H9 (cell line): Measurements from ENCODE around the gene MICU2. TPM values are rescaled to one million over a fixed set of nuclear protein-coding genes. Genes with fewer than 3 reads are reported as not detected.
A peak's percentile ranks its signal among the peaks of the same experiment; 100 is the strongest.

ENCODE experiments used
- DNase-seq: peaks from one replicate; pipeline ENCODE4 v3.0.0-alpha.2; 2017
- H2AFZ ChIP-seq: one replicate; pipeline ENCODE4 v1.6.1; 2013; ENCODE audit warnings: mild to moderate bottlenecking, low read length, control low read depth, moderate library complexity
- H2AK5ac ChIP-seq: 2 replicates; pipeline ENCODE4 v1.6.1; 2013; ENCODE audit warnings: low read length, control low read depth, mixed read lengths; ENCODE audit not compliant: insufficient read length
- H2BK120ac ChIP-seq: one replicate; pipeline ENCODE4 v1.6.1; 2013; ENCODE audit warnings: low read depth, mild to moderate bottlenecking, low read length, control low read depth, inconsistent platforms; ENCODE audit not compliant: poor library complexity, severe bottlenecking
- H2BK12ac ChIP-seq: 2 replicates; pipeline ENCODE4 v1.6.1; 2013; ENCODE audit warnings: low read length, control low read depth, mixed read lengths, low read depth; ENCODE audit not compliant: insufficient read length
- H2BK15ac ChIP-seq: 2 replicates; pipeline ENCODE4 v1.6.1; 2013; ENCODE audit warnings: low read depth, low read length, control low read depth
- H2BK20ac ChIP-seq: one replicate; pipeline ENCODE4 v1.6.1; 2013; ENCODE audit warnings: low read depth, mild to moderate bottlenecking, low read length, control low read depth, inconsistent platforms; ENCODE audit not compliant: poor library complexity, severe bottlenecking
- H2BK5ac ChIP-seq: 2 replicates; pipeline ENCODE4 v1.6.1; 2013; ENCODE audit warnings: low read length, control low read depth, mixed read lengths; ENCODE audit not compliant: insufficient read length
- H3K14ac ChIP-seq: 2 replicates; pipeline ENCODE4 v1.6.1; 2013; ENCODE audit warnings: low read length, control low read depth; ENCODE audit not compliant: insufficient read depth
- H3K18ac ChIP-seq: 2 replicates; pipeline ENCODE4 v1.6.1; 2013; ENCODE audit warnings: low read depth, mild to moderate bottlenecking, mixed read lengths, low read length, control low read depth; ENCODE audit not compliant: insufficient read length
- H3K23ac ChIP-seq: 2 replicates; pipeline ENCODE4 v1.6.1; 2013; ENCODE audit warnings: low read length, control low read depth, mixed read lengths, low read depth; ENCODE audit not compliant: insufficient read length
- H3K23me2 ChIP-seq: 2 replicates; pipeline ENCODE4 v1.6.1; 2013; ENCODE audit warnings: low read depth, mild to moderate bottlenecking, mixed read lengths, low read length, control low read depth; ENCODE audit not compliant: insufficient read length, poor library complexity, severe bottlenecking
- H3K27ac ChIP-seq: 2 replicates; pipeline ENCODE4 v1.5.1; 2013; ENCODE audit warnings: low read length, control low read depth, mixed read lengths, low read depth; ENCODE audit not compliant: insufficient read length
- H3K27me3 ChIP-seq: 2 replicates; pipeline ENCODE4 v1.6.1; 2013; ENCODE audit warnings: low read length, control low read depth, inconsistent platforms; ENCODE audit not compliant: insufficient read depth
- H3K4ac ChIP-seq: 2 replicates; pipeline ENCODE4 v1.6.1; 2013; ENCODE audit warnings: low read depth, mild to moderate bottlenecking, control low read depth, inconsistent platforms, low read length, moderate library complexity
- H3K4me1 ChIP-seq: 2 replicates; pipeline ENCODE4 v1.6.1; 2013; ENCODE audit warnings: low read length, control low read depth, inconsistent platforms; ENCODE audit not compliant: insufficient read depth
- H3K4me2 ChIP-seq: 2 replicates; pipeline ENCODE4 v1.6.1; 2013; ENCODE audit warnings: low read length, control low read depth, mixed read lengths; ENCODE audit not compliant: insufficient read length, insufficient read depth
- H3K56ac ChIP-seq: 2 replicates; pipeline ENCODE4 v1.6.1; 2013; ENCODE audit warnings: low read depth, mild to moderate bottlenecking, mixed read lengths, low read length, control low read depth; ENCODE audit not compliant: insufficient read length
- H3K79me1 ChIP-seq: 2 replicates; pipeline ENCODE4 v1.6.1; 2013; ENCODE audit warnings: low read depth, mild to moderate bottlenecking, moderate library complexity, low read length, control low read depth, inconsistent platforms; ENCODE audit not compliant: insufficient read depth, poor library complexity, severe bottlenecking
- H3K79me2 ChIP-seq: 2 replicates; pipeline ENCODE4 v1.6.1; 2013; ENCODE audit warnings: low read length, control low read depth, inconsistent platforms; ENCODE audit not compliant: insufficient read depth
- H3K9ac ChIP-seq: 2 replicates; pipeline ENCODE4 v1.6.1; 2013; ENCODE audit warnings: low read length, control low read depth, mixed read lengths; ENCODE audit not compliant: insufficient read length; ENCODE audit errors: extremely low read depth
- H3K9me3 ChIP-seq: one replicate; pipeline ENCODE4 v1.6.1; 2013; ENCODE audit warnings: low read depth, low read length, inconsistent platforms; ENCODE audit not compliant: control insufficient read depth
- H3T11ph ChIP-seq: one replicate; pipeline ENCODE4 v1.6.1; 2013; ENCODE audit warnings: mild to moderate bottlenecking, low read length, control low read depth, inconsistent platforms
- H4K20me1 ChIP-seq: one replicate; pipeline ENCODE4 v1.6.1; 2013; ENCODE audit not compliant: control insufficient read depth, insufficient read length, insufficient read depth
- H4K5ac ChIP-seq: 2 replicates; pipeline ENCODE4 v1.6.1; 2013; ENCODE audit warnings: low read depth, mild to moderate bottlenecking, mixed read lengths, low read length, control low read depth; ENCODE audit not compliant: insufficient read length
- H4K8ac ChIP-seq: replicated peaks from 2 replicates; pipeline ENCODE4 v1.6.1; 2013; ENCODE audit warnings: low read length, control low read depth, mixed read lengths, low read depth; ENCODE audit not compliant: insufficient read length
- H4K91ac ChIP-seq: 2 replicates; pipeline ENCODE4 v1.6.1; 2013; ENCODE audit warnings: low read depth, mild to moderate bottlenecking, moderate library complexity, mixed read lengths, low read length, control low read depth; ENCODE audit not compliant: insufficient read length
- H3K27ac Mint-ChIP-seq, 3 experiments: 2 replicates in 2 of 3; 3 replicates in 1 of 3; pipeline ENCODE4 v1.8.0; 2020 to 2021; ENCODE audit warnings: mixed read lengths in 3 of 3, mild to moderate bottlenecking in 1 of 3, moderate library complexity in 1 of 3
- H3K27me3 Mint-ChIP-seq: 2 replicates; pipeline ENCODE4 v1.8.0; 2021; ENCODE audit warnings: low read depth, mild to moderate bottlenecking, moderate library complexity, mixed read lengths
- H3K36me3 Mint-ChIP-seq, 3 experiments: 2 replicates in 2 of 3; 3 replicates in 1 of 3; pipeline ENCODE4 v1.8.0; 2020 to 2021; ENCODE audit warnings: low read depth in 3 of 3, mixed read lengths in 3 of 3; ENCODE audit not compliant: insufficient read depth in 1 of 3
- H3K4me1 Mint-ChIP-seq, 2 experiments: 2 replicates each; pipeline ENCODE4 v1.8.0; 2020; ENCODE audit warnings: mixed read lengths in 2 of 2
- H3K4me3 Mint-ChIP-seq, 2 experiments: 2 replicates in 1 of 2; 3 replicates in 1 of 2; pipeline ENCODE4 v1.8.0; 2020 to 2021; ENCODE audit warnings: mild to moderate bottlenecking in 2 of 2, mixed read lengths in 2 of 2, moderate library complexity in 1 of 2
- H3K9me3 Mint-ChIP-seq, 2 experiments: 2 replicates in 1 of 2; 3 replicates in 1 of 2; pipeline ENCODE4 v1.8.0; 2020; ENCODE audit warnings: mild to moderate bottlenecking in 2 of 2, mixed read lengths in 2 of 2, moderate library complexity in 1 of 2
- WGBS: extraction: QIAGEN DNeasy Blood & Tissue Kit; methylation state at CpG from one replicate; pipeline ENCODE4 v1.1.7; 2013; ENCODE audit warnings: missing lambda C conversion rate, low lambda C conversion rate, mixed read lengths; ENCODE audit not compliant: insufficient read length; ENCODE audit errors: extremely low coverage; 5-methylcytosine and 5-hydroxymethylcytosine counted together
- total RNA-seq: library from RNA; stranded (reverse); gene quantifications from 2 replicates; pipeline ENCODE4 v1.2.1, GENCODE V29; 2021
- TF ChIP-seq, protein P1 (sequence below): fragments of 200-600 bp; sonication (generic); conservative IDR thresholded peaks from 3 replicates; pipeline ENCODE4 v1.8.0; 2021; ENCODE audit warnings: antibody characterized with exemption, mild to moderate bottlenecking

MICU2 gene
- total RNA-seq, 1 experiment from 2014 or later: 38.4 TPM

DNA sequence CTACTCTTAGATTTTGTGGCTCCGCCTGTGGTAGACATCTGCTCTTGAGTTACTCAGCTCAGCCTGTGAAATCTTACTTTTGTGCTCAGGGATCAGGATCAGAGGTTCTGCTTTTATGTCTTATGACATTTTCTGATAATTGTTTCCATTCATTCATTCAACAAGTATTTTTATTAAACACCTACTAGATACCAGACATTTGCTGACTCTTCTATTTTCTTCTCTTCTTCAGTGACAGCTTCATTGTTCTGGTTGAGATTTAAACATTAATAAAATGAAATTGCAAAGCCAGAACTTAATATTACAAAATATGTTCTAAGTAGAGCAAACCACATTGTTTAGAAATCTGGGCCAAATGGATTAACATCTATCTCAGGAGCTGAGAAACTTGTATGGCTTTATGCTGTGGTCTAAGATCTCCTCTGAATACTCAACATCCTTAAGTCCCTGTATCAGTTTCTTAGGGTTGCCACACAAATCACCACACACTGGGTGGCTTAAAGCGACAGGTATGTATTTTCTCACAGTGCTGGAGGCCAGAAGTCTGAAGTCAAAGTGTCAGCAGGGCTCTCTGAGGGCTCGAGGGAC lies 15.8 kb upstream of the MICU2 start:
- H2BK20ac ChIP-seq: peak overlapping the region; percentile 26
- no peak overlapping the region for H2BK5ac ChIP-seq
- H2BK12ac ChIP-seq: no peak overlapping the region
- no peaks in the 10 kb centered on the region for H3K23me2 ChIP-seq
- no peak overlapping the region for H2BK15ac ChIP-seq
- no peaks in the 10 kb centered on the region for H3K79me2 ChIP-seq
- H3K27me3 Mint-ChIP-seq: peaks cover 9% of the 10 kb centered on the region
- no peaks in the 10 kb centered on the region for H3K9me3 ChIP-seq
- TF ChIP-seq, protein P1, sequence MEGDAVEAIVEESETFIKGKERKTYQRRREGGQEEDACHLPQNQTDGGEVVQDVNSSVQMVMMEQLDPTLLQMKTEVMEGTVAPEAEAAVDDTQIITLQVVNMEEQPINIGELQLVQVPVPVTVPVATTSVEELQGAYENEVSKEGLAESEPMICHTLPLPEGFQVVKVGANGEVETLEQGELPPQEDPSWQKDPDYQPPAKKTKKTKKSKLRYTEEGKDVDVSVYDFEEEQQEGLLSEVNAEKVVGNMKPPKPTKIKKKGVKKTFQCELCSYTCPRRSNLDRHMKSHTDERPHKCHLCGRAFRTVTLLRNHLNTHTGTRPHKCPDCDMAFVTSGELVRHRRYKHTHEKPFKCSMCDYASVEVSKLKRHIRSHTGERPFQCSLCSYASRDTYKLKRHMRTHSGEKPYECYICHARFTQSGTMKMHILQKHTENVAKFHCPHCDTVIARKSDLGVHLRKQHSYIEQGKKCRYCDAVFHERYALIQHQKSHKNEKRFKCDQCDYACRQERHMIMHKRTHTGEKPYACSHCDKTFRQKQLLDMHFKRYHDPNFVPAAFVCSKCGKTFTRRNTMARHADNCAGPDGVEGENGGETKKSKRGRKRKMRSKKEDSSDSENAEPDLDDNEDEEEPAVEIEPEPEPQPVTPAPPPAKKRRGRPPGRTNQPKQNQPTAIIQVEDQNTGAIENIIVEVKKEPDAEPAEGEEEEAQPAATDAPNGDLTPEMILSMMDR: no peak
- no peak overlapping the region for H3K14ac ChIP-seq
- no peak overlapping the region for H3K4me2 ChIP-seq
- H4K5ac ChIP-seq: no peak overlapping the region
- H3K36me3 Mint-ChIP-seq: no peaks in the 10 kb centered on the region
- no peak overlapping the region for H3K4ac ChIP-seq
- no CpG with 5 or more reads among the region's 3 CpGs for WGBS
- no peak overlapping the region for H3K27ac ChIP-seq
- no peak overlapping the region for H2AK5ac ChIP-seq
- no peak overlapping the region for H2BK120ac ChIP-seq
- H3K27ac Mint-ChIP-seq: no peak overlapping the region
- H4K20me1 ChIP-seq: no peaks in the 10 kb centered on the region
- H3T11ph ChIP-seq: no peak overlapping the region
- H3K4me1 ChIP-seq: no peaks in the 10 kb centered on the region
- peaks cover 3 to 5% of the 10 kb centered on the region in 2 experiments; a peak in 4 of 5 replicates for H3K9me3 Mint-ChIP-seq
- H3K27me3 ChIP-seq: no peaks in the 10 kb centered on the region
- no peak for DNase-seq
- H2AFZ ChIP-seq: no peak overlapping the region
- no peak overlapping the region for H4K91ac ChIP-seq
- H3K4me1 Mint-ChIP-seq: no peaks in the 10 kb centered on the region
- no peak overlapping the region for H3K4me3 Mint-ChIP-seq
- no peak overlapping the region for H4K8ac ChIP-seq
- no peak overlapping the region for H3K18ac ChIP-seq
- H3K23ac ChIP-seq: no peak overlapping the region
- no peak overlapping the region for H3K56ac ChIP-seq
- H3K9ac ChIP-seq: no peak overlapping the region
- no peaks in the 10 kb centered on the region for H3K79me1 ChIP-seq
